GM18861 (cell line): ENCODE measurements around the gene LPCAT2.

Experiments
- ATAC-seq: cut with Tn5 transposase; IDR thresholded peaks from one replicate; pipeline ENCODE4 v1.9.1; 2021; ENCODE audit not compliant: unreplicated experiment

LPCAT2 gene

GRCh38 chr16:55479430-55480140, 29.3 kb upstream of the LPCAT2 start:
- ATAC-seq = no peak

GRCh38 chr16:55480228-55480655, 28.6 kb upstream of the LPCAT2 start:
- no peak for ATAC-seq

- ATAC-seq = no peak
These were observed 27.8 kb upstream of the LPCAT2 start for GRCh38 chr16:55481023-55481422.

- no peak for ATAC-seq
These were observed 26.8 kb upstream of the LPCAT2 start for GRCh38 chr16:55482056-55482455.

GRCh38 chr16:55487048-55487803, 21.6 kb upstream of the LPCAT2 start:
- ATAC-seq = no peak

GRCh38 chr16:55488306-55488705, 20.6 kb upstream of the LPCAT2 start:
- ATAC-seq = no peak

GRCh38 chr16:55489119-55489955, 19.5 kb upstream of the LPCAT2 start:
- no peak for ATAC-seq

GRCh38 chr16:55489956-55490265, 19.0 kb upstream of the LPCAT2 start:
- ATAC-seq = no peak

GRCh38 chr16:55490301-55490700, 18.6 kb upstream of the LPCAT2 start:
- ATAC-seq = no peak

GRCh38 chr16:55491691-55492090, 17.2 kb upstream of the LPCAT2 start:
- no peak for ATAC-seq

GRCh38 chr16:55492756-55493380, 16.0 kb upstream of the LPCAT2 start:
- ATAC-seq = no peak

- ATAC-seq = no peak
These were observed 13.9 kb upstream of the LPCAT2 start for GRCh38 chr16:55494994-55495421.

GRCh38 chr16:55495616-55496289, 13.1 kb upstream of the LPCAT2 start:
- ATAC-seq = no peak

GRCh38 chr16:55496509-55497145, 12.2 kb upstream of the LPCAT2 start:
- no peak for ATAC-seq

GRCh38 chr16:55497558-55497957, 11.3 kb upstream of the LPCAT2 start:
- ATAC-seq = no peak

- no peak for ATAC-seq
These were observed 10.8 kb upstream of the LPCAT2 start for GRCh38 chr16:55498101-55498500.

GRCh38 chr16:55499281-55499680, 9.6 kb upstream of the LPCAT2 start:
- no peak for ATAC-seq

GRCh38 chr16:55499951-55500529, 8.8 kb upstream of the LPCAT2 start:
- ATAC-seq = no peak

- no peak for ATAC-seq
These were observed 8.3 kb upstream of the LPCAT2 start for GRCh38 chr16:55500530-55501011.
